Fibroblast of gingiva (primary cell): ENCODE results near the gene USP12.

Source experiments
- DNase-seq: peaks from one replicate; pipeline ENCODE4 v3.0.0-alpha.2; 2011; ENCODE audit warnings: low read depth

Gene USP12

DNA sequence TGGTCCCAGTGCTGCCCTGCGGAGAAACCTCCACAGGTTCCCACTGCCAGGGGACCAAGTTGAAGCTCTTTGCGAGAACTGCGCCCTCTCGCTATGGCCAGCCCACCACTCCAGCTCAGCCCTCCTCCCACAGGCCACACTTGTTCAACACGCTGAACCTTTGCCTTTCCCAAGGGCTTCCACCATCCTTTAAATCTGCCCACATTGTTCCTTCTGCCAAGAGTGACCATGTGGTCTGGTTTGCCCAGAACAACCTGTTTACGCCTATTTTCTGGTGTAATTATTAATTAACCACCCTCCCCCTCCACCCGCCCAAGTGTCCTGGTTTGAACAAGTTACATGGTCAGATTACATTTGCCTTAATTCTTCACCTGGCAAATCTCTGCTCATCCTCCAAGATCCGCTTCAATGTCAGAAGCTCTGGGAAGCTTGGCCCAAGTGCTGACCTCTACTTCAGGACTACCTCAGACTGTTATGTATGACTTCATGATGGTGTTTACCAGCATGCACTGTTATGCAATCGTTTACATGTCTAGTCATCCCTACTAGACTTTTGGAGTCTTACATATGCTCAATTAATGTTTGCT, 12.0 kb upstream of the USP12 start:
- peak; percentile 29 for DNase-seq

DNA sequence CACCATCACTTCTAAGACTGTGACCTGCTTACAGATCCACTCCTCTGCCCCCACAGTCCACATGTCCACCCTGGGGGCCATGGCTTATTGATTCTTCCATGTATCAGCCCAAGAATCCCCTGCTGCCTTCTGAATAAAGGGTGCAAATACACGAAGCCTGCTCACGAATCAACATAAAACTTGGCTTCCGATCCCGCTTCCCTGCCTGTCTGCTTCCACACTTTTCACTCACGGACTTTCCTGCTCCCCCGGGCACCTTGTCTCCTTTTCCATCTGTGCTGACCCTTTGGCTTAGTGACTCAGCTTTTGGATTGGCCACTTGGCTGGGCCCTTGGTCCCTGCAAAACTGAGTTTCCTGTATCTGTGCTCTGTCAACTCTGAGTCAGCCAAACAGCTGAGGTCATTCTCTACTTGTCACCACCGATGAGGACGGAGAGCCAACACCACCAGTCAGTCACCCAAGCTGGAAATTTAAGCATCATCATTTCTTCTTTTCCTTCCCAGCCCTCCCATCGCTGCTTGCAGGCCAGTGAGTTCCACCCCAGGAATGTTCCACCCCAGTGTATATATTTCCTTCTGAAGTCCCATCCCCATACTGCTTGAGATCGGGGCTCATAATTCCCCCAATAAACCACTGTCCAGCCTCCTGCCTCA, 11.4 kb upstream of the USP12 start:
- peak; percentile 79 for DNase-seq

GRCh38 chr13:27182054-27182453, 10.4 kb upstream of the USP12 start:
- DNase-seq: no peak

DNA sequence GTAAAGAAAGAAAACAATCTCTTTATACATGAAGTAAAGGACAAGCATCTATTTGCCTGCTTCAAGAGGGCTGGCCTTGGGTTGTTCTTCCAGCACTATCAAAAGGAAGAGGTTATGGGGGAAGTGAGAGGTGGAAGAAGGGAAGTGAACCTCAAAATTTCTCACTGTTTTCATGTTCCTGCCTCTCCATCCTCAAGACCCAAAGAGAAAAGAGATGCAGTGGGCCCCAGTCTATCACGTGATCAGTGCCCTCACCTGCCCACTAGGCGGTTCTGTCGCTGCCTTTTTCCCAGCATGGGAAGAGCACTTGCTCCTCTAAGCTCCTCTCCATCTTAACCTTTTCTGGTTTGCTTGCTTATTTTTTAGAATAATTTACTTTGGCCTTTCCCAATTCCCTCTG, 6.2 kb upstream of the USP12 start:
- no peak for DNase-seq

DNA sequence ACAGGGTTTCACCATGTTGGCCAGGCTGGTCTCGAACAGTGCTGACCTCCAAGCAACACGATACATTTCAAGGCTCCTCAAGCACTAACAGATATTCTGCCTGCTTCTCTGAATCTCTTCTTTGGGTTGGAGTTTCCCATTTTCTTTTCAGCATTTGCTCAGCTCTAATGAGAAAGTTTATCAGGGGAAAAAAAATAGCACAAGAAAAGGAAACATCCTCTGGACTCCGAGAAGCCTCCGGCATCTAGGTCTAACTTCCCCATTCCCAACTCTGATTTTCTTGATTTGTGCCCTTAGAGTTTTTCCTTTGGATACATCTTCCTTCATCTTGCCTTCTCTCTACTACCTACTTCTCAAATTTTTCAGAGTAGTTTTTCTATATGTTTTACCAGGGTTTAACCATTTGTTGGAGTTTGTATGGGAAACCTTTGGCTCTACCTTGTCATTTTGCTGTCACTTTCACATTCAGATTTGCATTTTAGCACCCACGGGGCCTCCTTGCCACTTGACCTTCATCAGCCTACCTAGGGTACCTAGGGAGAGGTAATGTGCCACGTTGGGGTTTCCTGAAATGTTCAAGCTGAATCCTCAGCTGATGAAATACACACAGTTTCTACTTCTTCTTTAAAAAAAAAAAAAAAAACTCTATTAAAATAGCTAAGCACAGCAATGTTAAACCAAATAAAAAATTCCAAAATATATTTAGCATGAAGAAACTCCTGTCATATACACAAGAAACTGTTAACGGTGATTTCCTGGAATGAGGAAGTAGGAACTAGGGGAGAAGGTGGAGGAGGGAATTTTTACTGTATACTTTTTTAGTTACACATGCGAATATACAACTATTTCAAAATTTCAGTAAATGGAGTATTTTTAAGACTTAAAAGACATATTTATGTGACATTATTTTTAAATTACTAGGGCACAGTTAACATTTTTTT, 5.1 kb upstream of the USP12 start:
- DNase-seq: no peak

- peak; percentile 76 for DNase-seq
Observed at GRCh38 chr13:27174766-27175455, 3.3 kb upstream of the USP12 start.

DNA sequence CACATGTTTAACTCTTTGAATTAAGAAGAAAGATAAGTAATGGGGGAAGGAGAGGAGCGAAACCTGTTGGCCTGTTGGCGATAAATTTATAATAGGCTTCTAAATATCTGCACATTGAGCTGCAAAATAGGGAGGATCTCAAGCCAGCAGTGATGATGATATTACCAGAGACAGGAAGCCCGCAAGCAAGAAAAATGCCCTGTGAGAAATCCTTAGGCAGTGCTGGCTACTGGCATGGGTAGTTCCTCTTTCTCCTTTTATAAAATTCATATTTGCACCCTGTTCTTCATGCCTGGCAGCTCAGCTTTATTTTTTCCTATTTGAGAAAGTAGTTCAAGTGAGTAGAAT, 858 bp upstream of the USP12 start:
- DNase-seq: peak; percentile 37

- peak; percentile 95 for DNase-seq
Observed at GRCh38 chr13:27171827-27172494, 350 bp upstream of the USP12 start.

GRCh38 chr13:27170516-27171243, 931 bp downstream of the USP12 start:
- no peak for DNase-seq

DNA sequence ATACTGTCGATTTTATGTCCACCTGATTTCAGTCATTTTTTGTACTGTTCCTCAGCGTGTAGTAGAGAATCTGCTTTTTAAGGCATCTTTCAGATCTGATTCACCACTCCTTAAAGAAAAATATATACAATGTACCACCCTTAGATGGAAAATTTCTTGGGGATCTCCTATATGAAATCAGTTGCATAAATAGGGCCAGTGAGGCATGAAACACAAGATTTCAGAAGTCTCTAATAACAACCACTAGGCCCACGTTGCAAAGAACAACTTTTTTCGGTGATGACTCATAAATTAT, 1.4 kb downstream of the USP12 start:
- peak; percentile 71 for DNase-seq

- DNase-seq: peak; percentile 2
Observed at GRCh38 chr13:27168906-27169657, 2.5 kb downstream of the USP12 start.

- no peak for DNase-seq
Observed at GRCh38 chr13:27168086-27168485, 3.5 kb downstream of the USP12 start.

DNA sequence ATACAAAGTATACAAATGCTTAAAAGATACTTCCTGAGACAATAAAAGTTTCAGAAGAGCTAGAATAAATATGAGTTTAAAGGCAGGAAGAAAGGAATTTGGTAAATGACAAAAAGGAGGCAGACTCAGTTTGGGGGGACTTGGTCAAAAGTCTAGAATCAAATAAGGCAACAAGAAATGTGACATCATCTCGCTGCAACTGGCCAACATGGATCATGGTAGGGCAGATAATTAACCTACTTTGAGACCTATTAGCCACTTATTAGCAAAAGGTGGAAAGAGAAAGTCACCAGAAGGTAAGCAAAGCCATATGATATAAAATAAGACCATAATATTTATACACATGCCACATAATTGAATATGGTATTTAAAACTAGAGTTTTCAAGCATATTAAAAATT, 5.3 kb downstream of the USP12 start:
- no peak for DNase-seq

- DNase-seq: peak; percentile 25
Observed at GRCh38 chr13:27161980-27162379, 9.6 kb downstream of the USP12 start.

GRCh38 chr13:27161423-27161822, 10.2 kb downstream of the USP12 start:
- no peak for DNase-seq

GRCh38 chr13:27160657-27161295, 10.8 kb downstream of the USP12 start:
- DNase-seq: no peak

DNA sequence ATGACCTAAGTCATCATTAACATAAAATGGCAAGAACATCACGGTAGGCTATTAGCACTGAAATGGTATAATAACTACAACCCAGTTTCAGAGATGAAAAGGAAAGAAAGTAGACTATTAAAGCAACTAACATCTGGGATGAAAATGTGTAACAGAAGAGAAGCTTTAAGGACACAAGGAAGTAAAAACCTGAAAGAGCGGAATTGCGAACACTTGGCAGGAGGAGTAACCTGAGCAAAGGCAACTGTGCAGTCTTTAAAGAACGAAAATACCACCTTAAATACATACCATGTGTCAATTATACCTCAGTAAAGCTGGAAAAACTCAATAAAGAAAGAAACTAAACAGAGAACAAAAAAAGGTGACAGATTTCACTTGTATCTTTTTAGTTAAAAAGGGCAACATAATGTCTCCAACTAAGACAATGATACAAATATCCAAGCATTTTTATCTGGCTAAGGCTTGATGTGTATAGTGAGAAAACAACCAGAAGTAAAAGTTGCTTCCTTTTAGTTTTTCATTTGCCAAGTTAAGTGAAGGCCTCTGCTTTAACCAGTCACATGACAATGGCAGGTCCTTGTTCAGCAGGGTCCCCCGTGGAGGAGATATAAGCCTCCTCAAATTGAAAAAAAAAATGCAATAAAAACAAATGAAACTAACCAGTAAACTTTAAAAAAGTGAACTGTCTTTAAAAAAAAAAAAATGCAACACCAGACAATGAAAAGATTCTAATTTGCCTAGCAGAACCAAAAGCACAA, 11.6 kb downstream of the USP12 start:
- no peak for DNase-seq

- no peak for DNase-seq
Observed at GRCh38 chr13:27158335-27158734, 13.3 kb downstream of the USP12 start.

DNA sequence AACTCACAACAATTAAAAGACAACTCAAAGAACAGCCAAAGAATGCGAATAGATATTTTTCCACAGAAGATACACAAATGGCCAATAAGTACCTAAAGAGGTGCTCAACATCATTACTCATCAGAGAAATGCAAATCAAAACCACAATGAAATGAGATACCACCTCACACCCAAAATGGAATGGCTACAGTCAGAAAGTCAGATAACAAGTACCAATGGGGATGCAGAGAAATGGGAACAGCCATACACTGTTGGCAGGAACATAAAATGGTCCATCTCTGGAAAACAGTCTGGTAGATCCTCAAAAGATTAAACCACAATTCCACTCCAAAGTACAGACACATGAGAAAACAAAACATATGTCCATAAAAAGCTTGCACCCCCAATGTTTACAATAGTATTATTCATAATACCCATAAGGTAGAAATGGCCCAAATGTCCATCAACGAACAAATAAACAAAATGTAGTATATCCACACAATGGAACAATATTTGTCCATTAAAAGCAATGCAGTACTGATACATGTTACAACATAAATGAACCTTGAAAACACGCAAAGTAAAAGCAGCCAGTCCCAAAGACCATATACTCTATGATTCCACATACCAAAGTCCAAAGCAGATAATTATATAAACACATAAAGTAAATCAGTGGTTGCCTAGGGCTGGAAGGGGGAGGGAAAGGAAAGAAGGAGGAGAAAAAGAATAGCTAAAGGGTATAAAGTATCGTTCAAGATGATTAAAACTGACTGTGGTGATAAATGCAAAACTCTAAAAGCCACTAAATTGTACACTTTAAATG, 19.6 kb downstream of the USP12 start:
- peak; percentile 7 for DNase-seq
